ENCODE results near the gene CFAP68.

DNA sequence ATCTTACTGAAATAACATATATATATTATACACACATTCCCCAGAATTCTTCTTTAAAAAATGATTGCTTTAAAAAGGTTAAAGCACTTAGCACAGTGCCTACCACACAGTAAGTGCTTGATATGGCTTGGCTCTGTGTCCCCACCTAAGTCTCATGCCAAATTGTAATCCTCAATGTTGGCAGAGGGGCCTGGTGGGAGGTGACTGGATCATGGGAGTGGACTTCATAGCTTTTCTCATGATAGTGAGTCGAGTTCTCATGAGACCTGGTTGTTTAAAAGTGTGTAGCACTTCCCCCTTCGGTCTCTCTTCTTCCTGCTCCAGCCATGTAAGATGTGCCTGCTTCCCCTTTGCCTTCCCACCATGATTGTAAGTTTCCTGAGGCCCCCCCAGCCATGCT is 26.1 kb downstream of the CFAP68 start:
- TF ChIP-seq, protein P1, sequence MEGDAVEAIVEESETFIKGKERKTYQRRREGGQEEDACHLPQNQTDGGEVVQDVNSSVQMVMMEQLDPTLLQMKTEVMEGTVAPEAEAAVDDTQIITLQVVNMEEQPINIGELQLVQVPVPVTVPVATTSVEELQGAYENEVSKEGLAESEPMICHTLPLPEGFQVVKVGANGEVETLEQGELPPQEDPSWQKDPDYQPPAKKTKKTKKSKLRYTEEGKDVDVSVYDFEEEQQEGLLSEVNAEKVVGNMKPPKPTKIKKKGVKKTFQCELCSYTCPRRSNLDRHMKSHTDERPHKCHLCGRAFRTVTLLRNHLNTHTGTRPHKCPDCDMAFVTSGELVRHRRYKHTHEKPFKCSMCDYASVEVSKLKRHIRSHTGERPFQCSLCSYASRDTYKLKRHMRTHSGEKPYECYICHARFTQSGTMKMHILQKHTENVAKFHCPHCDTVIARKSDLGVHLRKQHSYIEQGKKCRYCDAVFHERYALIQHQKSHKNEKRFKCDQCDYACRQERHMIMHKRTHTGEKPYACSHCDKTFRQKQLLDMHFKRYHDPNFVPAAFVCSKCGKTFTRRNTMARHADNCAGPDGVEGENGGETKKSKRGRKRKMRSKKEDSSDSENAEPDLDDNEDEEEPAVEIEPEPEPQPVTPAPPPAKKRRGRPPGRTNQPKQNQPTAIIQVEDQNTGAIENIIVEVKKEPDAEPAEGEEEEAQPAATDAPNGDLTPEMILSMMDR (IDR thresholded peaks at IDR 0.05): no peak
- no peak for TF ChIP-seq POLR2A (IDR thresholded peaks at IDR 0.05)
